ENCODE data around the gene PRR33. TPM values are rescaled to one million over a fixed set of nuclear protein-coding genes. Genes with fewer than 3 reads are reported as not detected.

PRR33 gene
- total and polyA plus RNA-seq, 9 of the 15 experiments (the other 6 are each of a cell fraction or from before 2014, with no cell fraction given) = not detected

DNA sequence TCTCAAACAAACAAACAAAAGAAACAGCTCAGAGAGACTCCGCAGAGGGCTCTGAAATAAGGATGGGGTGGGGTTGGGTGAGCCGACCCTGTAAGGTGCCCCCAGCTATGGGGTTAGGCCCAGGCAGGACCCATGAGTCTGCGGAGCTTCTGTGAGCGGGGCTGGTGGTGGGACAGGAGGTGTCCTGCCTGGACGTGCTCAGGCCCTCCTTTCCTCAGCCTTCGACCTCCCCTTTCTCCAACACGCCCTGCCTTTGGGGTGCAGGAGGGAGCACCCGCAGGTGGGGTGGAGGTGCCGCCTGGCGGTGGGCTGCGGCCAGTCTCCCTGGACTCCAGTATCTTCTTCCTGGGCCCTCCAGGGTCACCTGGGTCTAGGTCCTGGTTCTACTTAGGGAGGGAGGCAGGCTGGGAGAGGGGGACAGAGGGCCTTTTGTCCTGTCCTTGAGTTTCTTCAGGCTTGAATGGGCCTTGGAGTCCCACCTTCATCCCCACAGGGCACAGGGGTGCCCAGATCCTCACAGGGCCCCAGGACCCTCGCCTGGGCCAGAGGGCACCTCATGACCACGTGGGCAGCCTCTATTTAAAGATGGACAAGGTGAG lies 12.3 kb downstream of the PRR33 start (continued):
- TF ChIP-seq HNRNPH1 (optimal IDR thresholded peaks at IDR 0.05; ENCODE audit: low read depth, low read length) (no peak), ZNF174 (CRISPR knock-in tag; IDR thresholded peaks at IDR 0.05) (no peak), ZNF511 (CRISPR knock-in tag; IDR thresholded peaks at IDR 0.05) (no peak)

- H3K9me1 ChIP-seq (ENCODE audit: control insufficient read depth, insufficient read depth, low read length) = no peaks in the 10 kb centered on the region
- H3K36me3 ChIP-seq (ENCODE audit: control insufficient read depth, insufficient read depth, low read length) = no peaks in the 10 kb centered on the region
- ChIA-PET CTCF (ENCODE audit: low intra/inter-chr PET ratio) (interaction anchor here (0.7 kb wide), 1 partner anchor 78 kb away, joined by 3 read pairs; no protein-coding TSS in a partner anchor), POLR2A (interaction anchor here (0.5 kb wide), 2 partner anchors 96 to 273 kb away, joined by 3 to 5 read pairs; no protein-coding TSS in a partner anchor)
- FAIRE-seq = no peak
- in situ Hi-C loops (cut with MboI) (loop anchor here (10.0 kb wide), 1 partner anchor 126 kb away; no protein-coding TSS in a partner anchor), intact Hi-C loops (cut with micrococcal nuclease) (loop anchor here (5.0 kb wide), 1 partner anchor 186 kb away; no protein-coding TSS in a partner anchor)
- H3K4me3 ChIP-seq = no peak overlapping the region
- no peak overlapping the region for H3K9ac ChIP-seq (ENCODE audit: insufficient read depth in 1 of 2, low read depth in 2 of 2, low read length in 2 of 2)
- no peak overlapping the region for H2AFZ ChIP-seq (ENCODE audit: low read depth, low read length)
- 18% methylated on average over 21 of the region's 30 CpGs for WGBS (ENCODE audit: insufficient coverage, low coverage, missing lambda C conversion rate)
- no peaks in the 10 kb centered on the region for H3K79me2 ChIP-seq (ENCODE audit: control insufficient read depth, insufficient read depth, low read length)
- H3K4me2 ChIP-seq (ENCODE audit: insufficient read depth, low read length) = no peak overlapping the region
- 0 out of 2 replicates have a peak, but pooled peaks cover 3% of the 10 kb centered on the region for H4K20me1 ChIP-seq (replicated peaks; ENCODE audit: control insufficient read depth, insufficient read depth, low read length)
- peaks cover 0 to 47% of the 10 kb centered on the region in 2 experiments; a peak in 2 of 5 replicates for H3K4me1 ChIP-seq (replicated peaks in 1 of 2; ENCODE audit: control insufficient read depth in 2 of 2, insufficient read depth in 2 of 2, low read length in 2 of 2)
- no peak overlapping the region for H3K27ac ChIP-seq (ENCODE audit: extremely low read depth, low read depth, low read length)
- no peak for DNase-seq (ENCODE audit: extremely low read depth in 1 of 4, low spot score in 3 of 4)
- peaks cover 3 to 54% of the 10 kb centered on the region in 2 experiments; a peak in 3 of 5 replicates for H3K27me3 ChIP-seq (ENCODE audit: control insufficient read depth in 2 of 2, insufficient read depth in 2 of 2, low read length in 2 of 2)
- BruUV-seq (replicated peaks) = no TSS peak
- no peaks in the 10 kb centered on the region for H3K9me3 ChIP-seq (replicated peaks; ENCODE audit: control insufficient read depth, insufficient read depth, low read depth, low read length)
- ATAC-seq = no peak
- no peak for TF ChIP-seq MCM2 (IDR thresholded peaks at IDR 0.05; ENCODE audit: low read depth)
- no peak for TF ChIP-seq ESRRA (IDR thresholded peaks at IDR 0.05; ENCODE audit: borderline replicate concordance, low read depth)
- TF ChIP-seq, protein P1, sequence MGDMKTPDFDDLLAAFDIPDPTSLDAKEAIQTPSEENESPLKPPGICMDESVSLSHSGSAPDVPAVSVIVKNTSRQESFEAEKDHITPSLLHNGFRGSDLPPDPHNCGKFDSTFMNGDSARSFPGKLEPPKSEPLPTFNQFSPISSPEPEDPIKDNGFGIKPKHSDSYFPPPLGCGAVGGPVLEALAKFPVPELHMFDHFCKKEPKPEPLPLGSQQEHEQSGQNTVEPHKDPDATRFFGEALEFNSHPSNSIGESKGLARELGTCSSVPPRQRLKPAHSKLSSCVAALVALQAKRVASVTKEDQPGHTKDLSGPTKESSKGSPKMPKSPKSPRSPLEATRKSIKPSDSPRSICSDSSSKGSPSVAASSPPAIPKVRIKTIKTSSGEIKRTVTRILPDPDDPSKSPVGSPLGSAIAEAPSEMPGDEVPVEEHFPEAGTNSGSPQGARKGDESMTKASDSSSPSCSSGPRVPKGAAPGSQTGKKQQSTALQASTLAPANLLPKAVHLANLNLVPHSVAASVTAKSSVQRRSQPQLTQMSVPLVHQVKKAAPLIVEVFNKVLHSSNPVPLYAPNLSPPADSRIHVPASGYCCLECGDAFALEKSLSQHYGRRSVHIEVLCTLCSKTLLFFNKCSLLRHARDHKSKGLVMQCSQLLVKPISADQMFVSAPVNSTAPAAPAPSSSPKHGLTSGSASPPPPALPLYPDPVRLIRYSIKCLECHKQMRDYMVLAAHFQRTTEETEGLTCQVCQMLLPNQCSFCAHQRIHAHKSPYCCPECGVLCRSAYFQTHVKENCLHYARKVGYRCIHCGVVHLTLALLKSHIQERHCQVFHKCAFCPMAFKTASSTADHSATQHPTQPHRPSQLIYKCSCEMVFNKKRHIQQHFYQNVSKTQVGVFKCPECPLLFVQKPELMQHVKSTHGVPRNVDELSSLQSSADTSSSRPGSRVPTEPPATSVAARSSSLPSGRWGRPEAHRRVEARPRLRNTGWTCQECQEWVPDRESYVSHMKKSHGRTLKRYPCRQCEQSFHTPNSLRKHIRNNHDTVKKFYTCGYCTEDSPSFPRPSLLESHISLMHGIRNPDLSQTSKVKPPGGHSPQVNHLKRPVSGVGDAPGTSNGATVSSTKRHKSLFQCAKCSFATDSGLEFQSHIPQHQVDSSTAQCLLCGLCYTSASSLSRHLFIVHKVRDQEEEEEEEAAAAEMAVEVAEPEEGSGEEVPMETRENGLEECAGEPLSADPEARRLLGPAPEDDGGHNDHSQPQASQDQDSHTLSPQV (IDR thresholded peaks at IDR 0.05) = no peak
- no peak for TF ChIP-seq DIDO1 (tag; IDR thresholded peaks at IDR 0.05; ENCODE audit: low read depth)
- no peak for TF ChIP-seq HMBOX1 (IDR thresholded peaks at IDR 0.05)
- no peak for TF ChIP-seq ZNF780A (CRISPR knock-in tag; IDR thresholded peaks at IDR 0.05)
- no peak for TF ChIP-seq KLF1 (tag; IDR thresholded peaks at IDR 0.05)
- TF ChIP-seq MTF1 (CRISPR knock-in tag; IDR thresholded peaks at IDR 0.05; ENCODE audit: borderline replicate concordance) = no peak
These were observed 13.3 kb downstream of the PRR33 start for GRCh38 chr11:1878137-1879031.

Measured in K562 (cell line).